SJSA1 (cell line): Measurements from ENCODE around the gene SIPA1. TPM values are rescaled to one million over a fixed set of nuclear protein-coding genes. Genes with fewer than 3 reads are reported as not detected.
A peak's percentile ranks its signal among the peaks of the same experiment; 100 is the strongest.

Experiments used
- DNase-seq, 2 experiments: peaks; one replicate each; pipeline ENCODE4 v3.0.0-alpha.2; 2015 to 2020; ENCODE audit warnings: low spot score in 2 of 2, low read depth in 1 of 2
- H3K27ac ChIP-seq: fragments of 250-450 bp; sonication (Bioruptor Pico); 2 replicates; pipeline ENCODE4 v1.5.1; 2020; ENCODE audit warnings: mild to moderate bottlenecking, moderate library complexity
- H3K27me3 ChIP-seq: fragments of 250-450 bp; sonication (Bioruptor Pico); replicated peaks from 2 replicates; pipeline ENCODE4 v1.5.1; 2020; ENCODE audit warnings: mild to moderate bottlenecking, moderate library complexity
- H3K36me3 ChIP-seq: fragments of 250-450 bp; sonication (Bioruptor Pico); 2 replicates; pipeline ENCODE4 v1.5.1; 2020; ENCODE audit warnings: mild to moderate bottlenecking
- H3K4me1 ChIP-seq: fragments of 250-450 bp; sonication (Bioruptor Pico); replicated peaks from 2 replicates; pipeline ENCODE4 v1.6.1; 2021; ENCODE audit warnings: mild to moderate bottlenecking
- H3K4me3 ChIP-seq: fragments of 250-450 bp; sonication (Bioruptor Pico); 2 replicates; pipeline ENCODE4 v1.5.1; 2020; ENCODE audit warnings: mild to moderate bottlenecking
- H3K9me3 ChIP-seq: fragments of 250-450 bp; sonication (Bioruptor Pico); replicated peaks from 2 replicates; pipeline ENCODE4 v1.5.1; 2020; ENCODE audit warnings: mild to moderate bottlenecking
- total RNA-seq: library from RNA; depleted of rRNA; stranded (reverse); fragments of >200 nt; shearing (Covaris generic); gene quantifications from 2 replicates; pipeline ENCODE4 v1.2.3, GENCODE V29; 2014; rRNA removed

Gene SIPA1
- total RNA-seq: 48.0 and 56.1 TPM in 2 replicates

GRCh38 chr11:65637794-65638419 lies at the start of gene SIPA1:
SIPA1 (plus strand) TSS chr11:65638101; CDS start chr11:65640922, 2,821 bp downstream.
- DNase-seq: peak; percentile 93 to 98
- Histone ChIP-seq H3K27ac (peak within 1 kb of the TSS; percentile 41), H3K36me3 (peaks cover 84% of the 10 kb centered on the region), H3K4me1 (peaks cover 21% of the 10 kb centered on the region), H3K9me3 (no peaks in the 10 kb centered on the region), H3K27me3 (no peaks in the 10 kb centered on the region), H3K4me3 (peak within 1 kb of the TSS; percentile 68)

- Histone ChIP-seq H3K4me1 (peaks cover 14% of the 10 kb centered on the region), H3K4me3 (no peak overlapping the region), H3K27me3 (no peaks in the 10 kb centered on the region), H3K9me3 (peaks cover 3% of the 10 kb centered on the region; the same call in 1 of the 2 replicates), H3K36me3 (peaks cover 82% of the 10 kb centered on the region), H3K27ac (no peak overlapping the region)
- peak; percentile 58 to 77 for DNase-seq
These were observed 49.5 kb upstream of the SIPA1 start for GRCh38 chr11:65588199-65589054.

- H3K27me3 ChIP-seq: no peaks in the 10 kb centered on the region
- H3K9me3 ChIP-seq: peaks cover 3% of the 10 kb centered on the region; the same call in 1 of the 2 replicates
- no peak overlapping the region for H3K27ac ChIP-seq
- DNase-seq: no peak
- no peak overlapping the region for H3K4me3 ChIP-seq
- peaks cover 81% of the 10 kb centered on the region for H3K36me3 ChIP-seq
- peaks cover 8% of the 10 kb centered on the region for H3K4me1 ChIP-seq
These were observed 48.3 kb upstream of the SIPA1 start for GRCh38 chr11:65589444-65590239.

- Histone ChIP-seq H3K9me3 (peaks cover 3% of the 10 kb centered on the region; the same call in 1 of the 2 replicates), H3K36me3 (peaks cover 78% of the 10 kb centered on the region), H3K27me3 (no peaks in the 10 kb centered on the region), H3K27ac (no peak overlapping the region), H3K4me3 (no peak overlapping the region), H3K4me1 (peaks cover 7% of the 10 kb centered on the region)
- no peak for DNase-seq
These were observed 47.6 kb upstream of the SIPA1 start for GRCh38 chr11:65590240-65590738.

- Histone ChIP-seq H3K27me3 (no peaks in the 10 kb centered on the region), H3K4me1 (peaks cover 7% of the 10 kb centered on the region), H3K4me3 (no peak overlapping the region), H3K36me3 (peaks cover 65% of the 10 kb centered on the region), H3K27ac (no peak overlapping the region), H3K9me3 (no peaks in the 10 kb centered on the region; the same call in 1 of the 2 replicates)
- no peak for DNase-seq
These were observed 45.7 kb upstream of the SIPA1 start for GRCh38 chr11:65591939-65592857.

GRCh38 chr11:65592858-65593517 lies 44.9 kb upstream of the SIPA1 start:
- Histone ChIP-seq H3K27ac (no peak overlapping the region), H3K36me3 (peaks cover 65% of the 10 kb centered on the region), H3K27me3 (no peaks in the 10 kb centered on the region), H3K9me3 (no peaks in the 10 kb centered on the region; the same call in 1 of the 2 replicates), H3K4me1 (peaks cover 6% of the 10 kb centered on the region), H3K4me3 (no peak overlapping the region)
- no peak for DNase-seq

GRCh38 chr11:65593518-65594414 lies 44.1 kb upstream of the SIPA1 start:
- H3K27me3 ChIP-seq: no peaks in the 10 kb centered on the region
- no peaks in the 10 kb centered on the region for H3K9me3 ChIP-seq
- peaks cover 66% of the 10 kb centered on the region for H3K36me3 ChIP-seq
- peak; percentile 62 to 78 for DNase-seq
- no peak overlapping the region for H3K4me3 ChIP-seq
- H3K4me1 ChIP-seq: no peaks in the 10 kb centered on the region; the same call in 1 of the 2 replicates
- H3K27ac ChIP-seq: no peak overlapping the region

GRCh38 chr11:65595131-65595530 lies 42.8 kb upstream of the SIPA1 start:
- Histone ChIP-seq H3K27ac (no peak overlapping the region), H3K4me3 (no peak overlapping the region), H3K27me3 (no peaks in the 10 kb centered on the region)

GRCh38 chr11:65595543-65596281 lies 42.2 kb upstream of the SIPA1 start, which contains the start of gene KCNK7:
KCNK7 (minus strand) TSS chr11:65595800; CDS start chr11:65595772, 28 bp downstream.
- no peak within 1 kb of the TSS for H3K4me3 ChIP-seq
- H3K27ac ChIP-seq: no peak within 1 kb of the TSS
- H3K27me3 ChIP-seq: no peaks in the 10 kb centered on the region
- no peaks in the 10 kb centered on the region for H3K9me3 ChIP-seq
- DNase-seq: no peak
- H3K4me1 ChIP-seq: no peaks in the 10 kb centered on the region
- H3K36me3 ChIP-seq: peaks cover 60% of the 10 kb centered on the region

More at GRCh38 chr11:65595131-65595530, 42.8 kb upstream of the SIPA1 start:
- no peaks in the 10 kb centered on the region for H3K9me3 ChIP-seq
- no peak for DNase-seq
- H3K4me1 ChIP-seq: no peaks in the 10 kb centered on the region
- H3K36me3 ChIP-seq: peaks cover 62% of the 10 kb centered on the region

GRCh38 chr11:65596520-65596919 lies 41.4 kb upstream of the SIPA1 start:
- Histone ChIP-seq H3K27ac (no peak overlapping the region), H3K4me1 (no peaks in the 10 kb centered on the region), H3K27me3 (no peaks in the 10 kb centered on the region), H3K9me3 (no peaks in the 10 kb centered on the region), H3K36me3 (peaks cover 60% of the 10 kb centered on the region), H3K4me3 (no peak overlapping the region)
- DNase-seq: no peak

GRCh38 chr11:65598258-65598699 lies 39.6 kb upstream of the SIPA1 start:
- H3K9me3 ChIP-seq: no peaks in the 10 kb centered on the region
- H3K4me1 ChIP-seq: no peaks in the 10 kb centered on the region
- H3K36me3 ChIP-seq: peaks cover 67% of the 10 kb centered on the region
- no peak overlapping the region for H3K27ac ChIP-seq
- DNase-seq: no peak
- H3K27me3 ChIP-seq: no peaks in the 10 kb centered on the region
- no peak overlapping the region for H3K4me3 ChIP-seq
